NT2/D1 (cell line): ENCODE results near the gene SUN1.
"Not testable (repeated sequence)": the region's sequence is repeated elsewhere in the genome, so short reads cannot be mapped to it uniquely, and the experiment has no call there.

Source experiments
- DNase-seq: peaks from one replicate; pipeline ENCODE4 v3.0.0-alpha.2; 2011; ENCODE audit warnings: low read depth, low spot score
- H3K27me3 ChIP-seq: 2 replicates; pipeline ENCODE4 v1.6.0; 2011; ENCODE audit warnings: mild to moderate bottlenecking; ENCODE audit not compliant: insufficient read length, insufficient read depth
- H3K36me3 ChIP-seq: 2 replicates; pipeline ENCODE4 v1.6.1; 2011; ENCODE audit warnings: mild to moderate bottlenecking, low read length, mixed read lengths; ENCODE audit not compliant: insufficient read depth, insufficient read length
- H3K4me1 ChIP-seq: 2 replicates; pipeline ENCODE4 v1.5.1; 2011; ENCODE audit not compliant: insufficient read depth, insufficient read length
- H3K4me3 ChIP-seq: 2 replicates; pipeline ENCODE4 v1.5.1; 2011; ENCODE audit warnings: low read depth; ENCODE audit not compliant: insufficient read length
- H3K9ac ChIP-seq: 2 replicates; pipeline ENCODE4 v1.6.0; 2011; ENCODE audit warnings: low read depth; ENCODE audit not compliant: insufficient read length
- H3K9me3 ChIP-seq: 2 replicates; pipeline ENCODE4 v1.5.1; 2011; ENCODE audit warnings: mild to moderate bottlenecking, low read length; ENCODE audit not compliant: insufficient read depth
- SUZ12 ChIP-seq: IDR thresholded peaks from 2 replicates; pipeline ENCODE4 v1.6.1; 2011; ENCODE audit not compliant: insufficient read length, insufficient read depth; ENCODE audit errors: extremely low read depth
- YY1 ChIP-seq: IDR thresholded peaks from 2 replicates; pipeline ENCODE4 v1.6.1; 2011; ENCODE audit not compliant: insufficient read length, insufficient read depth
- ZNF274 ChIP-seq: IDR thresholded peaks from 2 replicates; pipeline ENCODE4 v1.6.1; 2011; ENCODE audit warnings: mild to moderate bottlenecking, low read depth, low read length

SUN1 gene

DNA sequence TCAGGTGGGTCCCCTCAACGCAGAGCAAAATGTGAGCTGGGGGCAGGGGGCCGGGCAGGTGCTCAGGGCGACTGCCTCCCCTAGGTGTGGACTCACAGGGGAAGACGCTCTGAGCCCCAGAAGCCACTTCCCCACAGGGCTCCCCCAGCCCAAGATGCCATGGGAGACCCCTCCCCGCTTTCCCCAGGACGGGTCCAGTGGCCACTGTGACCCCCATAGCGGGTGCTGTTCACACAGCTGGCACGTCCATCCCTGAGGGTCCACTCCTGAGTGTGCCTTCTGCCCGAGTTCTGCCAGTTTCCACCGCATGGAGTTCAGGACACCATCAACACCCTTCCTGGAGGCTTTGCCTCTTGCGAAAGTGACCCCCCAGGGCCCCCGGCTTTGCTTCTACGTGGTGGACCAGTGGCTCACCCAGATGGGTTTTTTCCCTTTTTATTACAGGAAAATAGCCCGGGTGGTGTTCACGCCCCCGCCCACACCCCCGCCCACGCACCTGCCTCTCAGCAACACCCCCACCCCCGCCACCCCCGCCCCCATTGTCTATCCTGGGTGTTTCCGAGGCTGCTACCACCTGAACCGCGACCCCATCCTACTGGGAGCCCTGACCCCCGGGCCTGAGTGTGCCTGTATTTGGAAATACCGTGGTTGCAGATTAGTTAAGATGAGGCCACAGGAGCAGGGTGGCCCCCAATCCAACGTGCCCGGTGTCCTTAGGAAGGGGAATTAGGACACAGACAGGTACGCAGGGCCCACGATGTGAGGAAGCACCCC is 90.2 kb downstream of the SUN1 start:
- H3K9ac ChIP-seq, result no peak overlapping the region
- no peak overlapping the region for H3K4me3 ChIP-seq
- H3K36me3 ChIP-seq, result no peaks in the 10 kb centered on the region
- no peak for TF ChIP-seq ZNF274
- no peak for TF ChIP-seq SUZ12
- TF ChIP-seq YY1, result no peak
- peaks cover 16% of the 10 kb centered on the region for H3K4me1 ChIP-seq
- no peaks in the 10 kb centered on the region for H3K27me3 ChIP-seq
- H3K9me3 ChIP-seq, result no peaks in the 10 kb centered on the region
- no peak for DNase-seq

DNA sequence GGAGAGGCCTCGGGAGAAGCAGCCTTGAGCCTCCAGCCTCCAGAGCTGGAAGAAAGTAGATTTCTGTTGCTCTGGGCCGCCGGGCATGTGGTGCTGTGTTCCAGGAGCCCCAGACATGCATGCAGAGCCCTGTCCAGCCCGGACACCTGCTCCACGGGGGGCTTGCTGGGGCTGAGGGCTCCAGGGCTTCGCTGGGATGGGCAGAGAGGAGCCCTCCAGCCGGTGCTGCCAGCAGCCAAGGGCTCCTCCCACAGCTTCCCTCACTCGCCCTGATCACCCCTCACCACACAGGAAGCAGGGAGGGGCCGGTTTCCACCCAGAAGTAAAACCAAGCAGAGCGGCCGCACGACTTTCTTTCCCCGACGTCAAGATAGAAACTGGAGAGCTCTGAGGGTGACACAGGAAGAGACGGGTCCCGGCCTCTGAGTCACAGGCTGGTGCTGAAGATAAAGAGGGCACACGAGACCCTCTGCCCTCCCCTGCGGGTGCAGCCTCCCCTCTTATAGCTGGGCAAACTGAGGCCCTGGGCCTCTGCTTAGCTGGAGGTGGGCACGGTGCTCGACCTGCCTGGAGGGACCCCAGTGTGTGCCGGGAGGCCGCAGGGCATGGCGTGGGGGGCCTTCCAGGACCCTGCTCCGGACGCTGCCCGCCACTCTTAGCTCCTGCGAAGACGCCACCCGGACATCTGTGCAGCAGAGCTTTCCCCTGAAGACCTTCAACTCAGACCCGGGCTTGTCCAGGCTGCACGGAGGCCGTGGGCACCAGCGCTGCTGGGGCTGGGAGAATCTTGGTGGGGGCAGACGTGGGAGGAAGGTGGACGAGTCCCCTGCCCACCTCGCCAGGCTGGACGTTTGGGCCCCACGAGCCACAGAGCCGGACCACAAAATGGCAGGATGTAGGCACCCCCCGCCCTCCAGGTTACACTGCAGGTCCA is 91.1 kb downstream of the SUN1 start:
- TF ChIP-seq SUZ12, result no peak
- no peak for TF ChIP-seq YY1
- TF ChIP-seq ZNF274, result no peak
- no peaks in the 10 kb centered on the region for H3K36me3 ChIP-seq
- no peak for DNase-seq
- H3K4me3 ChIP-seq, result no peak overlapping the region
- no peaks in the 10 kb centered on the region for H3K27me3 ChIP-seq
- no peaks in the 10 kb centered on the region for H3K9me3 ChIP-seq
- H3K4me1 ChIP-seq, result peaks cover 16% of the 10 kb centered on the region
- H3K9ac ChIP-seq, result peak overlapping the region; percentile 21

GRCh38 chr7:924042-924441 is 91.8 kb downstream of the SUN1 start:
- not testable (repeated sequence) for DNase-seq, H3K27me3 ChIP-seq, H3K4me3 ChIP-seq, H3K9me3 ChIP-seq, H3K36me3 ChIP-seq, H3K9ac ChIP-seq
- H3K4me1 ChIP-seq, result peaks cover 16% of the 10 kb centered on the region
